HG03097 (cell line): Measurements from ENCODE around the gene NUP210L.
A peak's percentile ranks its signal among the peaks of the same experiment; 100 is the strongest.

Experiments used
- ATAC-seq: cut with Tn5 transposase; IDR thresholded peaks from one replicate; pipeline ENCODE4 v1.9.1; 2021; ENCODE audit not compliant: unreplicated experiment, low FRiP score

The NUP210L gene

GRCh38 chr1:154154534-154155191, at the start of gene NUP210L:
TSS of gene NUP210L (minus strand) at chr1:154155073.
- ATAC-seq: no peak

DNA sequence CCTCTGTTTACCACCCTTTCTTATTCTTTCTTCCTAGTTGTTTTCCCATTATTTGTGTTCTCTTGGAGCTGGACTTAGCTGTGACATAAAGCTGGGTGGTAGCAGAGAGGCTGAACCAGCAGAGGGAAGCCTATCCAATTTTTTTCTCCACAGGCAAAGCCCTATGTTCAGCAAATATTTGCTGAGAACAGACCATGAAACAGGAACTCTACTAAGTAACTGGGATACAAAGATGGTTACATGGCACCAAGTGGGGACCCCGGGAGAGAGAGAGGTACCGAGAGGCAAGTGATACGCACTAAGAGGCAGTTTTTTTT, 44.6 kb upstream of the NUP210L start:
- ATAC-seq: no peak

- peak; percentile 57 for ATAC-seq
These were observed 44.1 kb upstream of the NUP210L start for GRCh38 chr1:154198756-154199562.

DNA sequence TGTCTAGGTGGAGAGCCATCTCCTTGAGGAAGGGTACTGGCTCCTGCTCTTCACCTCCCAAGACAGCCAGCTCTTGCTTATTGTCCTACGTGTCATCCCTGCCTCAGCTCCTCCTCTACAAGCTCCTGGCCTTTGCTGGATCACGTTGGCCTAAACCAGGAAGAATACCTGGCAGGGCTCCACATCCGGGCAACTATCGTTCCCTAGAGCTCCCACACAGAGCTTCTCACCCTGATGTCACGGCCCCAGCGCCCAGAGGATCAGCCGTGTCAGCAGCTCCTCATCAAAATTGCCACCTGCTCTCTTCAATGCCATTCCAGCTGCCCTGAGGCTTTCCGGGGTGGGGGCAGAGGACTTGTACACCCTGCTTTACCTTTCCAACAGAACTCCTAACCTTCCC, 38.9 kb upstream of the NUP210L start:
- no peak for ATAC-seq

DNA sequence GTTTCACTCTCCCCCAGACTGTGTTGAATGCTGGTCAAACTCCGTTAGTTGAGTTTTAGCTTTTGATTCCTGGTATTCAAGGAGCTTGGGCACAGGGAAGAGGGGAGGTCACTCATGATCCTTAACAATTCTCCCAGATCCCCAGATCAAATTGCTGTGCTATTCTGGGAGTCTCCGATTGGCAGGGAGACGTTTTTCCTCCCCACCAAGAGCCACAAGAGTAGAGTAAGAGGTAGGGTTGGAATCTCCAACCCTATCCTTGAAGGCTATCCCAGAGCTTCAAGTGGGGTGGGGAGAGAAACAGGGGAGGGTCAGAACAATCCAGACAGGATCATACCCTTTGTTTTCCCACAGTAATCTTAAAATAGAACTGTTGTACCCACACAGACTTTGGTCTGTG, 37.6 kb upstream of the NUP210L start:
- ATAC-seq: no peak

DNA sequence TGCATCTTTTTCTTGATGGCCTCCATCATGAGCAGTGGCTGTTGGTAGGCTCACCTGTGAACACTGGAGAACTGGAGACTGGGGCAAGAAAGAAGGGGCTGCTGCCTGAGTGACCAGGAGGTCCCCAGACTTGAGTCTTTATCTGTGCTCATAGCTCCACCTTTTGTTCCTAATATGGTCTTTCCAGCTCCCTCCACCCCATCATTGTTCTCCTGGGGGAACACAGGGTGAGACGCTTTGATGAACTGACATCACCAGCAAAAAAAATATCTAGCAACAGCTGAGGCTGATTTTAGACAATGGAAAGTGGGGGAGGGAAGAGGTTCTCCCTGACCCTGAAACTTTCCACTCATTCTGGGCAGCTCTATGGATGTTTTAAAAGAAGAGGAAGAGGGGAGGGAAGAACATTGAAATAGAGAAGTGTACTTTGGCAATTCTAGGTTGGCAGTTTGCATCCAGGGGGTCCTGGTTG, 37.2 kb upstream of the NUP210L start, which contains the start of gene TPM3:
Gene TPM3 (minus strand): TSS at position 111 of the 472 bp plus-strand sequence. CDS start 82 bp downstream, at position 29.
- ATAC-seq: no peak

- no peak for ATAC-seq
These were observed 35.7 kb upstream of the NUP210L start for GRCh38 chr1:154190550-154190949.

GRCh38 chr1:154186852-154187501, 32.1 kb upstream of the NUP210L start:
- no peak for ATAC-seq

DNA sequence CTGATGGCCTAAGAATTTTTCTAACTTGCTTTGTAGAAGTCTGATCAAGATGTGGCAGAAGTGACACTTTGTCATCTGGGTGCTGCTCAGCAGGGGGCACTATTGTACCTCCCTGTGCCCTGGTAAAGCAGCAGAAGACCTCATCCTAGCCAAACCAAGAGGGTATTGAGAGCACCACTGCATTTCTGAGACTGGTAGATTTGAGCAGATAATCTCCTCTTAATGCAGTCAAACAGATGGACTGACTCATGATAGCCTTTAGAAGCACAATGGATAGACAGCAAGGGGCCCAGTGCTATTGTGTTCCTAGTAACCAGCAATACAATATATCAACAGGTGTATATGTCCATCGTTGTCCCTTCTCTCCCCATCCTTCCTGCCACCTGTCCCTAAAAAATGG, 31.3 kb upstream of the NUP210L start:
- ATAC-seq: no peak

DNA sequence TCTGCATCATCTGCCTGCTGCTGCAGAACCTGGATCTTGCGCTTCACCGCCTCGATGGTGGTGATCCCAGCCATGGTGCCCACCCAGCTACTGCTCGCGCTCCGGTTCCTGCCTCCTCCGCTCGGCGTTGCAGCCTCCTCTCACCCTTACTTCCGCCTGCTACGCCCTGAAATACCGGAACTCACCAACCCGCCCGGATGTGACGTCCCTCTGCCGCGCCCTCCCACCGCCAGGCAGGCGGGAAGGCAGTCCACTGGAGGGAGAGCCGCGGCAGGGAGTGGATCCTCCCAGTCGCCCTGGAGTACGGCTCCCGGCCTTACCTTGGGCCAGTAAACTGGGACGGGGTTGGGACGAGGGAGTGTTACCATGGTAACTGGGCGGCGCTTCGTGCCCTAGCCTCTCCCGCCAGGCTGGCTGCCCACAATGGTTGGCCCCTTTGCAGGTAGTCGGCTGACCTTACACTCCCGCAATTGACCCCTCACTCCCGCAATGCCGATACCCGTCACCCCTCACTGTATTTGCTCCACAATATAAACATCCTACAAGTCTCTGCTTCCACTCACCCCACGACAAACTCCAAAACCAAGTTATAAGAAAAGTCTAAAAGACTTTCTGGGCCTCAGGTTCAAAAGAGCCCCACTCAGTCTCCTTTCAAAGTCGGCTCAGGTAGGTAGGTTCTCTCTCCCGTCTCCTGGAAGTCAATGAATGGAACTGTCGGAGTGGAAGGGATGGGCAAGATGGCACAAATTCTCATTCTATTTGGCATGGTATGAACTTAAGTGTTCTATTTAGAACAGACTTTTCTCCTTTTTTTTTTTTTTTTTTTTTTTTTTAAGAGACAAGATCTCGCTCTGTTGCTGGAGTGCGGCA, 28.4 kb upstream of the NUP210L start:
- ATAC-seq: peak; percentile 71

GRCh38 chr1:154182344-154183045, 27.6 kb upstream of the NUP210L start:
- ATAC-seq: peak; percentile 23

DNA sequence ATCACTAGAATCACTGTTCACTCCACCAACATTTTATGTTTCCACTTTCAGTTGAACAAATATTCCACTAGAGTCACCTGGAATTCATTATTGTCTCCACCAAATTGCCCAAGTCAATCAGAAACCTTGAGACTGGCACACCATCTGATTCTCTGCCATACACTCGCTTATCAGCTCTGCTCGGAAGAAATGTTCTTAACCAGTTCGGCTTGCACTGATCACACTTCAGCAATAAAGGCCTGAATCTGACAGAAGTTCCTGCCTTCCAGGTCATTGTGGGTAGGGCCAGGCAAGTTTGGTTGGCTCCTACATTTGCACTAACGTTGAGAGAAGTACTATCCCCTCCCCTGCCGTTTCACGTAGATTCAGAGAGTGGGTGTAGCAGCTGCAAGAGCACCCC, 27.1 kb upstream of the NUP210L start:
- ATAC-seq: no peak

DNA sequence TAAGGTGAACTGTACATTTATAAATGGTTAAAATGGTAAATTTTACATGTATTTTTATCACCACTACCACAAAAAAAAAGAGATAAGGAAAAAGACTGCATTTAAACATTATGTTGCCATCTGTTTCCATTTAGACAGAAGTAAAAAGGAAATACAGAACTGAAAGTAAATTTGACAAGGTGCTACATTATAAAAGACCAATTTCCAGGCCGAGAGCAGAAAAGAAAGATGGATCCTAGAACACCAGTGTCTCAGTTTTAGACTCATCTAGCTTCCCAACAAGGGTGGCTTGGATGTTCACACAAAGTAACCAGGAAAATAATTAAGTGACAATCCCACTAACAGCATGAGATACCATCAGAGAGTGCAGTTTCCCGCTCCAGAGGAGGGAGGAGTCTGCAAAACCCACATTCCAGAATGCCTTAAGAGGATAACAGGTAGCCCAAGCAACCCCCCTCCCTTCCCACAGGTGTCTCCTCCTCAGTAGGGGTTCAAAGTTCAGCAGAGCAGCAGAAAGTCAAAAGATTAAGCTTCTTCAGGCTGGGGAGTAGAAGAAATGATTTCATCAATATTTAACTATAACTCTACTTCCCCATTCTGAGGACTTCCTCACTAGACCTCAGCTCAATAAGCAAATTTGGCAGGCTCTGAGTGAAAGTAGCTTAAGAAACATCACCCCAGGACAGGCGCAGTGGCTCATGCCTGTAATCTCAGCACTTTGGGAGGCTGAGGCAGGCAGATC, 25.2 kb upstream of the NUP210L start:
- ATAC-seq: no peak

DNA sequence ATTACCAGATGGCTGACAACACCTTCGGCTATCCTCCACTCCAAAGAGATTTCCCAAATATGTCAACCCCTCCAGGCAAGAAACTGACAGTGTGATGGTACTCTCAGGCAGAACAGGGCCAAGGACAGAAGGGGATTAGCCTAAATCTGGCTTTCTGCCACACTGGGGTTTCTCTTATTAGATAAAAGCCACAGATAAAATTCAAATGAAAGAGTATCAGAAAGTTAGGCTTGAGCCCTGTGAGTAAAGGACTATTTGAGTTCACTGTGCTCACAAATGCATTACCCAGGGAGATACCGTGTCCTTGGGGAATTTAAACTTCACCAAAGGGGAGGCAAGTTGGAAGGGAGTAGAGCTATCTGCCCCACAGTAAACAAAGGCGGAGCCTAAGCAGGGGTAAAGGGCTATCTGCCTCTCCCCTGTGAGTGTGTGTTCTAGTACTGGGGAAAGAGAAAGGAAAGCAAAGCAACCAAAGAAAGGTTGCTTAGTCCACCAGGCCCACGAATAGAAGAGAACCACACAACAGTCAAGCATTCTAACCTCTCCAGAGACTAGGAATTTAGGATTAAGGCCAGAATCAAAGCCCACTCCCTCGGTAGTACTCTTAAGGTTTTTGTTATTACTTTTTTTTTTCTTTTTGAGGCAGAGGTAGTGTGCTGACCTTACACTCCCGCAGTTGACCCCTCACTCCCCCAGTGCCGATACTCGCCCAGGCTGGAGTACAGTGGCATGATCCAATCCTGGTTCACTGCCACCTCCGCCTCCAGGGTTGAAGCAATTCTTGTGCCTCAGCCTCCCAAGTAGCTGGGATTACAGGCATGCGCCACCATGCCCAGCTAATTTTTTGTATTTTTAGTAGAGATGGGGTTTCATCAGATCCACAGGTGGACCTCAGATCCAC, 24.3 kb upstream of the NUP210L start:
- ATAC-seq: no peak

DNA sequence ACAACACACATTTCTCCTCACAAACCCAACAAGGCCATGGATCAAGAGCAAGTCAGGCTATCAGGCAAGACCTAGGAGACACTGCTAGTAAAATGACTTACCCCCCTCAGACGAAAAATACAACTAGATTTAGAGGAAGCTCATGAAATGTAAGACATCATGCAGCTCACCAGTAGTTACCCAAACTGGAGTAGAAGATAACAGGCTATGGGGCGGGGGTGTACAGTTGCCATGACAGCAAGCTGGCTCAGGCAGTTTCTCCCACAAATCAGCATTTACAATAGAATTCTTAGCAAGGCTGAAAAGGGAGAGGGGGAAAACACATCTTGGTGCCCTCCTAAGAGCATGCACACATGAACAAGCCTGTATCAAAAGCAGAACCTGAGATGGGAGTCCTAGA, 23.1 kb upstream of the NUP210L start:
- no peak for ATAC-seq

DNA sequence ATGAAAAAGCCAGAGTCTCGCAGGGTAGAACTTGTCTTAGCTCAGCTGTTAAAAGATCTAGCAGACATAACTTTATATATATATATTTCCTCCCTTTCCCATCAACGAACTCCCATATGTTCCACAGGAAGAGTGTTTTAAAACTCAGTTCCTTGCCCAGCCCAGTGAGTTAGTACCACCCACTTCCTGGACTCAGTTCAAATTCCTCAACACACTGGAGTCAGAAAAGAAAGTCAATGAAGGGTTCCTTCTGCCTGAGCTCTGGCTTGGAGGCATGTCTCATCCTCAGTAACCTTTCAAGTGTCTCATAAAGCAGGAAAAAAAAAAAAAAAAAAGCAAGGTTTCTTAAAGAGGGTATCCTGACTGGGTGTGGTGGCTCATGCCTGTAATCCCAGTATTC, 21.5 kb upstream of the NUP210L start:
- ATAC-seq: no peak

GRCh38 chr1:154174654-154175053, 19.8 kb upstream of the NUP210L start:
- no peak for ATAC-seq

DNA sequence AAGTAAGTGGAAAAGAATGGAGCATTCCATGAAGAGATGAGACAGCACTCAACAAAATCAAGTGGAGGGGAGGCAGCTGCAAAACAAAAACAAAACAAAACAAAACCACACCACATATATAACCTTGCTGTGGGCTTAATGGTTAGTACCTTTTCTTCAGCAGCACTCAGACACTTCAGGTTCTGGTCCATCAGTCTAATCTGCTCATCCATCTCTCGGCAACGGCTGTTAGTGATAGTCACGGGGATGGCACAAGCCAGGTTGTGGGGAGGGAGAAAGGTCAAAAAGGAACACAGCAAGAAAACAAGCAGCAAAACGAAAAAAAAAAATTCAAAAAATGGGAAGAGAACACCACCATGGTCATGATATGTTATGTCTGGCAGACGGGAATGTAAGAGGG, 17.0 kb upstream of the NUP210L start:
- no peak for ATAC-seq
